GM03348 (cell line): ENCODE measurements around the gene WDFY4.

Experiments used
- DNase-seq: peaks from one replicate; pipeline ENCODE4 v3.0.0; 2012; ENCODE audit warnings: low spot score

Gene WDFY4

GRCh38 chr10:48771234-48771633, 86.6 kb downstream of the WDFY4 start:
- DNase-seq, result no peak

DNA sequence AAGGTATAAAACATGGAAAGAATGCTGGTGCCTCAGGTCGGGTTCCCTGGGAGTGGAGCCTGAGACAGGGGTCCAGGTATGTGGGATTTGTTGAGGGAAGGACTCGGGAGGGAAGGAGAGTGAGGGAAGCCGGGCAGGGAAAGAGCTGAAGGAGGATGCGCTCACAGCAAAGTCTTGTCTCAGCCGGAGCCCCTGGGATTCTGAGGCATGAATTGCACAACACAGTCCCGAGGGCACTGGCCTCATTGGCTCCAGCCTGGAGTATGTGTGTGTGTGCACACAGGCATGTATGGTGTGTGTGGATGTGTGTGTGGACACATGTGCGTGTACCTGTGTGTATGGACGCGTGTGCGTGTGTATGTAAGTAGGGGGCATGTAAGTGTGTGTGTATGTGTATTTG, 87.4 kb downstream of the WDFY4 start:
- no peak for DNase-seq

- DNase-seq, result no peak
Measured at GRCh38 chr10:48773580-48773979, 88.9 kb downstream of the WDFY4 start.

DNA sequence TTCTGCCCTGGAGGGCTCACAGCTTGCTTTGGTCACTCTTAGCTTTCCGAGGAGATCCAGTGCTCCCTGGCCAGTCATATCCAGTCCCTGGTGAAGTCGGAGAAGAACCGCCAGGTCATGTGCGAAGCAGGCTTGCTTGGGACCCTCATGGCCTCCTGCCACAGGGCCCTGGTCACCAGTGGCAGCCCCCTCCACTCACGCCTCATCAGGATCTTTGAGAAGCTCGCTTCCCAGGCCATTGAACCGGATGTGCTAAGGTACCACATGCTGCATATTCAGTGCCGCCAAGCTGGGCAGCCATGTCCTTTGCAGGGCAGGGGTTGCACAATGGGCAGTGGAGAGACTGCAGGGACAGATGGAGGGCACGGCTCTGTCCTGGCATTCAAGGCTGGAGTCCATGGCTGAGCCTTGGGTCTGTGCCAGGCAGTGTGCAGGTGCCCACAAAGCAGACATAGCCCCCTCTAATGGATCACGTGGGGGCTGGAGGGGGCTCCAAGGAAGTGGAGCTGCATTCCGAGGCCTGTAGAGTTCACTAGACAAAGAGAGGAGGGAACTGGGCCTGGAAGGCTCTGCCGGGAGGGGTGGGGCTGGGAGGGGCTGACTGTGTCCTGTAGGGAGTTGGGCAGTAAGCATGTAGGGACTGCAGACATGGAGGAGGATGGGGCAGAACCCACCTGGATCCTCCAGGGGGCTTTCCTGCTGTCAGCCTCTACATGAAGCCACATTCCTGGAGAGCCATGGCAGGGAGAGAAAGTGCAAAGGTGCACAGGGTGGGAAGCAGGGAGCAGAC, 89.9 kb downstream of the WDFY4 start:
- no peak for DNase-seq

DNA sequence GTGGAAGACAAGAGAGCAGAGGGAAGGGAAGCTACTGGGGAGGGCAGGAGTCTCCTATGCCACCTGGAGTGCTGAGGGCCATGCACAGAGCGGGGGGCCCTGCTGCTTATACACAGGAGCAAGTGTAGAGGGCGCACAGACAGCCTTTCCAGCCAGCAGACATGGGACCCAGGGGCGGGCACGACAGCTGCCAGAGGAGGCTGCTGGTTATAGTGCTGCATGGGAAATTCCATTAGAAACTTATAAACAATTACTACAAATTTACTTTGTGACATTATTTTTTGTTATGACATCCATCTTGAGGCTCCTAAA, 90.5 kb downstream of the WDFY4 start:
- DNase-seq, result no peak

DNA sequence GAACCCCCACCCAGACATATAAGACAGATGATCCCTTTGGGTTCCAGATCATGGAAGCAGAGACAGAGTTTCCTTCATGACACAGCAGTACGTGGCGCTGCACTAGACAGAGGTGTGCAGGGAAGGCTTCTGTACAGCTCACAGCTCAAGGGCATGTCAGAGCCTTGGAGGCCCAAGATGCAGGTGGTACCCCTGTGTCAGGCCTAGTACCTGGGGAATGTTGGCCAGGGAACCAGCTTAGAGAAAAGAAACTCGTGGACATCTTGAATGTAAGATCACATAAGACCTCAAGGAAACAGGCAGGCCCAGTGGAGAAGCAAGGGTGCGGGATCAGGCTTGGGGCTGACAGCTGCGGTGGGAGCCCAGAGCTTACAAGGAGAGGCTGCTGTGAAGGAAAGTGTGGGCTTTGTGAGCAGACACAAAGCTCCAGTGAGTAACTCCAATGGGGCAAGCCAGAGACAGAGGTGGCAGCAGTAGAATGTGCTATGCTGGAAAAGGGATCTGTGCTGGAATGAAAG, 91.4 kb downstream of the WDFY4 start:
- no peak for DNase-seq

GRCh38 chr10:48776528-48776927, 91.9 kb downstream of the WDFY4 start:
- no peak for DNase-seq

- no peak for DNase-seq
Measured at GRCh38 chr10:48777110-48777509, 92.4 kb downstream of the WDFY4 start.

DNA sequence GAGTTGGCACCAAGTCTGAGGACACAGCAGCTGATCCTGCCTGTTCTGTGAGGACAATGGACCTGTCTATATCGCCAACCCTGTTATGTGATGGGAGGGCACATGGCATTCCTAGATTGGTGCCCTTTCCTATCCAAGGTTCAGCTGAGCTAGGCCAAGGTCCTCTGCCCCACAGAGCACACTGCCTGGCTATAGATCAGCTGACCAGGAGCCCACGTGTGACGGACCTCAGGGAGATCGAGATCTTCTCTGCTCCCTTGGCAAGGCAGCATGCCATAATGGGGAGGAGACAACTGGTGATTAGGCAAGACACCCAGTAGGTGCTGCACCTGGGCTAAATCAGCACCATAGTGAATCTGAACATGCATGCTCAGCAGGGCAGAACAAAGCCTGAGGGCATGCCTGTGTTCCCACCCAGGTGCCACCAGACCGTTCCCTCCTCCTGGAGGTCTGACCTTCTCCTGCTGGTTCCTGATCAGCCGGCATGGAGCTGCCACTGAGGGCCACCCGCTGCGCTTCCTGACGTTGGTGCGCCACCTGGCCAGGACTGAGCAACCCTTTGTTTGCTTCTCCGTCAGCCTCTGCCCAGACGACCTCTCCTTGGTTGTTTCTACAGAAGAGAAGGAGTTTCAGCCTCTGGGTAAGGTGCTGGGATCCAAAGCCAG, 93.7 kb downstream of the WDFY4 start:
- no peak for DNase-seq

- no peak for DNase-seq
Measured at GRCh38 chr10:48779077-48779476, 94.4 kb downstream of the WDFY4 start.

- DNase-seq, result no peak
Measured at GRCh38 chr10:48779546-48780152, 95.0 kb downstream of the WDFY4 start.

- DNase-seq, result no peak
Measured at GRCh38 chr10:48780341-48780740, 95.7 kb downstream of the WDFY4 start.

- no peak for DNase-seq
Measured at GRCh38 chr10:48782386-48782785, 97.7 kb downstream of the WDFY4 start.

GRCh38 chr10:48784031-48784430, 99.4 kb downstream of the WDFY4 start:
- DNase-seq, result no peak

GRCh38 chr10:48785796-48786195, 101.1 kb downstream of the WDFY4 start:
- DNase-seq, result no peak

GRCh38 chr10:48786606-48787282, 102.1 kb downstream of the WDFY4 start:
- DNase-seq, result no peak

- no peak for DNase-seq
Measured at GRCh38 chr10:48788554-48788953, 103.9 kb downstream of the WDFY4 start.

DNA sequence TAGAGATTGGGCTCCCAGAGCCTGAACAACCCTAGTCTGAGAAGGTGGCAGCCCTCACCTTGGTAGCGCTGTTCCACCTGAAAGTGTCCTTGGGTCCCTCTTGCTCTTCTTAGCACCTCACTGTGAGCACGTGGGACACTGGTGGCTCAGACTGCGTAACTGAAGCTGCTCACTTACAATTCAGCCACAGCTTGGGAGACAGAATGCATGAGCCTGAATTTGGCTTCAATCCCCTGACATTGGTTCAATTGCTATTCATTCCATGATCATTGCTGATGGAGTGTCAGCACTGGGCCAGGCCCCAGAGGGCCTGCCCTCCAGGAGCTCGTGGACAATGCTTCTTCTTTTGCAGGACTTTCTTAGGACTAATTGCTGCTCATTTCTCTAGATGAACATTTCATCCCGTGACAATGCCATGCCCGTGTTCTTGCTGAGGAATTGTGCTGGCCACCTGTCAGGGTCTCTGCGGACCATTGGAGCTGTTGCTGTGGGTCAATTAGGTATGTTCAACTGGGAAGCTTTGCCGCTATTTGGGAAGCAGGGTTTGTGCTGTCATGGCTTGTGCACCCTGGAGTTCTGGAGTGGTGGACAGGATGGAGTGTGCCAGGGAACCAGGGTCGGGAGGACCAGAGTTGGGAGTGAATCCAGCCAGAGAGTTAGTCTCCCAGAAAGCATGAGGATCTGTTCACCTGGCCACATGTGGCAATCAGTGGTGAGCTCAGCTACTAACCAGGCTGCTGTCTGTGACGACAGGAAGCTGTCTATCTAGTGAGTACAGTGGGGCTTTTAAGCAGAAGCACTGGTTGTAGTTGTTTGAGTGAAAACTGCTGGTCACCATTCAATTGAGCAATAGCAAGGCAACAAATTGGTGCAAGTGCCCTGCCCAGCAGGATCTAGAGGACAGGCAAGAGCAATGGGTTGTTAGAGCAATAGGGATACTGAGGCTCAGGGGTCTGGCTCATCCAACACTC, 105.1 kb downstream of the WDFY4 start:
- DNase-seq, result no peak

- DNase-seq, result no peak
Measured at GRCh38 chr10:48790457-48791044, 105.9 kb downstream of the WDFY4 start.

DNA sequence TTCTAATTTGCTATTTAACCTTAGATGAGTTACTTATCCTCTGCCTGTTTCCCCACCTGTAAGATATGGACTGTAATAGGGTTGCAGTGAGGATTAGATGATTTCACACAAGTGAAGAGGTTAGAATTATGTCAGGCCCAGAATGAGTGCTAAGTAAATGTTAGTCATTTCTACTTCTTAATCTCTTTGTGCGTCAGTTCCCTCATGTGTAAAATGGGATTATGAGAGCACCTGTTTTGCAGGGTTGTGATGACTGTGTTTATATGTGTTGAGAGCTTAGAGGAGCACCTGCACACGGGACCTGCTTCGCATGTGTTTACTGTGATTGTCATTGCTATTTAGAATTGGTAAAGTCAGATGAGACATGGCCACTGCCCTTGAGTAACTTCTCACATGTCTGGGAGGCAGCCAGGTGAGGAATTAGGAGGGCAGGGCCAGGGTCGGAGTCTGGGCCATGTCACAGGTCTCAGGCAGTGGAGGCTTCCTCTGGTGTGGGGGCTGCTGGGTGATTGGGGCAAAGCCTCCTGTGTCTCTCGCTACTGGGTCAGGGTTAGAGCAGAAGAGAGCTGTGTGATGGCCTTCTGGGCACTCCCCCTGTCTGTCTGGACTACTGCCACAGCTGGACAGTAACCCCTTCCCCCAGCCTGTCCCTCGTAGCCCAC, 106.7 kb downstream of the WDFY4 start:
- no peak for DNase-seq

DNA sequence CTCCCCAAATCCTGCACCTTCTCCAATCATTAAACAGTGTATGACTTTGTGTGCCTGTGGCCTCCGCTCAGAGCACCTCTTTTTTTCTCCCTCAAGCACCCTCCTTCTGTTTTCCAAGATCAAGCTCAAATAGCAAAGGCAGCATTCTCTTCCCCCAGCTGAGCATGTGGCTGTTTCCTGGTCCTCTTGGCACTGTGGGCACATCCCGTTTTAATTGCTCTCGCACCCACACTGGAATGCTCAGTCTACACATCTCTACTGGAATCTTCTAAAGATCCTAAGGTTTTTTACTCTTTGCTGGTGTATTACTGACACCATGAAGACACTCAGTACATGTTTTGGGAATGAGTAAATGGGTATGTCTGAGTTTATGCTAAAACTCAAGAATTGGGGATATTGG, 107.4 kb downstream of the WDFY4 start:
- peak; percentile 47 for DNase-seq
